Subcutaneous abdominal adipose tissue (tissue), 5 donors: ENCODE measurements around the gene WNK2.
"Not testable (repeated sequence)": the region's sequence is repeated elsewhere in the genome, so short reads cannot be mapped to it uniquely, and the experiment has no call there.

ENCODE experiments used
- H3K27ac ChIP-seq: one replicate; pipeline ENCODE4 v1.7.0; 2013; ENCODE audit warnings: low read depth, mild to moderate bottlenecking, inconsistent platforms, low read length, moderate library complexity
- H3K27me3 ChIP-seq, 5 donors: one replicate each; pipeline ENCODE4 v1.7.0; 2013; ENCODE audit warnings: low read length in 5 of 5, inconsistent platforms in 1 of 5; ENCODE audit not compliant: control insufficient read depth in 5 of 5, insufficient read depth in 4 of 5
- H3K36me3 ChIP-seq, 5 donors: one replicate each; pipeline ENCODE4 v1.7.0; 2013; ENCODE audit warnings: low read length in 5 of 5; ENCODE audit not compliant: control insufficient read depth in 5 of 5, insufficient read depth in 5 of 5
- H3K4me1 ChIP-seq, 5 donors: one replicate each; pipeline ENCODE4 v1.7.0; 2013; ENCODE audit warnings: low read length in 5 of 5, mild to moderate bottlenecking in 3 of 5, moderate library complexity in 1 of 5; ENCODE audit not compliant: control insufficient read depth in 5 of 5, insufficient read depth in 5 of 5
- H3K4me3 ChIP-seq, 5 donors: one replicate each; pipeline ENCODE4 v1.7.0; 2013; ENCODE audit warnings: low read length in 5 of 5, low read depth in 1 of 5
- H3K9ac ChIP-seq, 5 donors: one replicate each; pipeline ENCODE4 v1.7.0; 2013; ENCODE audit warnings: low read length in 5 of 5, mild to moderate bottlenecking in 4 of 5, moderate library complexity in 3 of 5
- H3K9me3 ChIP-seq, 5 donors: one replicate each; pipeline ENCODE4 v1.7.0; 2013; ENCODE audit warnings: low read length in 5 of 5; ENCODE audit not compliant: control insufficient read depth in 5 of 5
- donor health status: healthy.
- donor health status: healthy.
- donor health status: healthy.
- donor health status: healthy.
- donor health status: healthy.

The WNK2 gene

DNA sequence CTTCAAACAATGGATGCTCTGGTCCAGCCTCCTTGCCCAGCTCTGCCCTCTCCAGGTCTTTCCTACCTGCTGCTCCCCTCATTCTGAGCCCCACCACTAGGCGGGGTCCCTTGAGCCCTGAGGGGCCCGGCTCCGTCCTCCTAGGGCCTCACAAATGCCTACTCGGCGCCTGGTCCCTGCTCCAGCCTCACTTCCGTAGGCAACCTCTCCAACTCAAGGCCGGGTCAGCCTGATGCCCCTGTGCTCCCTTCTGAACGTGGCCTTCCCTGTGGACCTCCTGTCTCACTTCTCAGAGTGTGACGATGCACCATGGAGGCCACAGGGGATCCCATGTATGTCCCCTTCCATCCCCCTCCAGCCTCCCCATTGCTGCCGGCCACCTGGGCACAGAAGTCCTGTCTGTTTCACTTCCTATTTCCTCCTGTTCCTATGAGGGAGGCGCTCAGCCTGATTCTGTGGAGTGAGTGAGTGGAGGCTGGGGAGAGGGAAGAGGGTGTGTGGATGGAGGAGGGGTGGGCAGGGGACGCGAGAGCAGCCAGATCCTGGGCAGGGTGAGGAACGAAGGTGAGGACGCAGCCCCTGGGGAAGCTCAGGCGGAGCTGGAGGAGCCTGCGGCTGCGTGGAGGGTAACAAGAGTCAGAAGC is 140.4 kb downstream of the WNK2 start:
- Histone ChIP-seq H3K4me3 (no peak overlapping the region), H3K27me3 (peaks cover 0 to 16% (median 10%) of the 10 kb centered on the region in 5 donors), H3K36me3 (no peaks in the 10 kb centered on the region), H3K9ac (no peak overlapping the region), H3K9me3 (no peaks in the 10 kb centered on the region), H3K4me1 (no peaks in the 10 kb centered on the region), H3K27ac (no peak overlapping the region)

GRCh38 chr9:93325307-93326035 is 141.5 kb downstream of the WNK2 start:
- no peaks in the 10 kb centered on the region for H3K4me1 ChIP-seq
- H3K9ac ChIP-seq: no peak overlapping the region
- peaks cover 0 to 5% (median 5%) of the 10 kb centered on the region in 5 donors for H3K27me3 ChIP-seq
- H3K27ac ChIP-seq: no peak overlapping the region
- no peaks in the 10 kb centered on the region for H3K36me3 ChIP-seq
- no peak overlapping the region for H3K4me3 ChIP-seq
- no peaks in the 10 kb centered on the region for H3K9me3 ChIP-seq

DNA sequence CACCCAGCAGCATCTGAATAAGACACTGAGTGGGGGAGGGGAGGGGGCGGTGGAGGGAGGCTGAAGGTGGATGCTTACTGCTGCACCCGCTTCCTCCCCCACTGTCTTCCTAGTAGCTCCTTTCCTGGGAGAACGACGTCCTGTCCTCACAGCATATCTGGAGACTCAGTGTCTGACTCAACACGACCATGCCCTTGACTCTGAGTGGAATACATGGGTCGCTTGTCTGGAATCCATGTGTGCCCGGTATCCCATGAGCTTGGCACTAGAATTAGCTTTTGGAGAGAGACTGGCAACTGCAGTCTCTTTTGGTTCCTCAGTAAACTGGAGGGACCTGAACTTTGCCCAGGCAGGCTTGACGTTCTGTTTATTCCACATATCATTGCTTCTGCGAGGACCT is 142.1 kb downstream of the WNK2 start:
- Histone ChIP-seq H3K36me3 (no peaks in the 10 kb centered on the region), H3K27me3 (peaks cover 0 to 5% (median 5%) of the 10 kb centered on the region in 5 donors), H3K9ac (no peak overlapping the region), H3K9me3 (no peaks in the 10 kb centered on the region), H3K27ac (no peak overlapping the region), H3K4me1 (no peaks in the 10 kb centered on the region), H3K4me3 (no peak overlapping the region)

- no peaks in the 10 kb centered on the region for H3K36me3 ChIP-seq
- no peak overlapping the region for H3K4me3 ChIP-seq
- H3K9ac ChIP-seq: no peak overlapping the region
- peaks cover 0 to 5% (median 5%) of the 10 kb centered on the region in 5 donors for H3K27me3 ChIP-seq
- no peaks in the 10 kb centered on the region for H3K9me3 ChIP-seq
- H3K27ac ChIP-seq: no peak overlapping the region
- no peaks in the 10 kb centered on the region for H3K4me1 ChIP-seq
These were observed 142.7 kb downstream of the WNK2 start for GRCh38 chr9:93326654-93327053.

- Histone ChIP-seq H3K36me3 (no peaks in the 10 kb centered on the region), H3K9ac (no peak overlapping the region), H3K9me3 (no peaks in the 10 kb centered on the region), H3K27me3 (peaks cover 0 to 4% (median 1%) of the 10 kb centered on the region in 5 donors), H3K4me1 (no peaks in the 10 kb centered on the region), H3K4me3 (no peak overlapping the region), H3K27ac (no peak overlapping the region)
These were observed 145.8 kb downstream of the WNK2 start for GRCh38 chr9:93329629-93330280.

DNA sequence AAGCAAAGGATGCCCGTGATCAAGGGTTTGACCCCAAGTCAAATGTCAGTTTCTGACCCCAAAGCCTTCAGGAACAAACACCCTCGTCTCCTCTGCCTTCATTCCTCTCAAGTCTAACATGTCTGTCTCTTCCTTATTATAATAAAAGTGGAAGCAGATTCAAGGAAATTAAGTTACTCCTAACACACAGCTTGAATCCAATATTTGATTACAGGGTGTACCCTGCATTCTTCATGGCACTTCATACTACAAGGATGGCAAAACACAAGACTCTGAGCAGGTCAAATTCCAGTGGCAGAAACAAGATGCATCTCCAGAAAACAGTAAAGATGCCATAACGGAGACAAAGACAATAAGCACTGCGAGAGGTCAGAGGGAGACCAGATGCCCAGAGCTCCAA is 148.4 kb downstream of the WNK2 start:
- no peaks in the 10 kb centered on the region for H3K27me3 ChIP-seq
- no peaks in the 10 kb centered on the region for H3K36me3 ChIP-seq
- no peaks in the 10 kb centered on the region for H3K9me3 ChIP-seq
- H3K9ac ChIP-seq: no peak overlapping the region
- no peak overlapping the region for H3K27ac ChIP-seq
- no peaks in the 10 kb centered on the region for H3K4me1 ChIP-seq
- H3K4me3 ChIP-seq: no peak overlapping the region

DNA sequence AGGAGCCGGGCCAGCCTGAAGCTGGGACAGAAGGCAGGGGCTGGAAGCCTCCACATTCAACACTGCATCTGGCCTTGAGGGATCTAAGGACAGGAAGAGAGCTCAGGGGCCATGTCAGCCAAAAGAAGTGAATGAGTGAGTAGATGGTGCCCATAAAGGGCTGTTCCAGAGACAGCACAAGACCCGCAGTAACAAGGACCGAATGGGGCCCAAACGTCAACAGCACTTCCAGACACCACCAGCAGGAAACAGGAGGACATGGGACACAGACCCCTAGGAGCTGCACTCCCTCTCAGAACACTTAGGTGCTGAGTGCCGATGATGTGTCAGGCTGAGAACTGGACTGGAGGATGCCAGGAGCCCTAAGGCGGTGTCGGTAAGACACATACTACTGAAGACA is 152.8 kb downstream of the WNK2 start:
- H3K36me3 ChIP-seq: no peaks in the 10 kb centered on the region
- H3K27ac ChIP-seq: no peak overlapping the region
- H3K9ac ChIP-seq: no peak overlapping the region
- H3K4me1 ChIP-seq: no peaks in the 10 kb centered on the region
- H3K27me3 ChIP-seq: peaks cover 0 to 6% (median 0%) of the 10 kb centered on the region in 5 donors
- H3K9me3 ChIP-seq: peaks cover 0 to 12% (median 9%) of the 10 kb centered on the region in 5 donors
- no peak overlapping the region for H3K4me3 ChIP-seq

- not testable (repeated sequence) for H3K27ac ChIP-seq, H3K4me1 ChIP-seq, H3K4me3 ChIP-seq, H3K9ac ChIP-seq, H3K27me3 ChIP-seq, H3K36me3 ChIP-seq
- peaks cover 0 to 12% (median 9%) of the 10 kb centered on the region in 5 donors for H3K9me3 ChIP-seq
These were observed 154.3 kb downstream of the WNK2 start for GRCh38 chr9:93338196-93338595.

- Histone ChIP-seq H3K27ac (no peak overlapping the region), H3K4me3 (no peak overlapping the region), H3K36me3 (no peaks in the 10 kb centered on the region), H3K9ac (no peak overlapping the region), H3K4me1 (no peaks in the 10 kb centered on the region), H3K27me3 (peaks cover 0 to 6% (median under 1%) of the 10 kb centered on the region in 5 donors), H3K9me3 (peaks cover 0 to 12% (median 9%) of the 10 kb centered on the region in 5 donors)
These were observed 156.2 kb downstream of the WNK2 start for GRCh38 chr9:93340091-93340490.

- H3K36me3 ChIP-seq, H3K27ac ChIP-seq, H3K9ac ChIP-seq, H3K4me3 ChIP-seq: not testable (repeated sequence)
- Histone ChIP-seq H3K4me1 (peaks cover 0 to 12% (median 10%) of the 10 kb centered on the region in 5 donors), H3K27me3 (peaks cover 5 to 15% (median 14%) of the 10 kb centered on the region in 5 donors), H3K9me3 (peaks cover 0 to 12% (median 9%) of the 10 kb centered on the region in 5 donors)
These were observed 157.9 kb downstream of the WNK2 start for GRCh38 chr9:93341820-93342219.
